Measurements from ENCODE around the gene COL16A1. TPM values are rescaled to one million over a fixed set of nuclear protein-coding genes. Genes with fewer than 3 reads are reported as not detected.

The COL16A1 gene
- total and polyA plus RNA-seq, 2 experiments from 2014 or later: 90.2 to 127 TPM

GRCh38 chr1:31671147-31671546, 32.7 kb downstream of the COL16A1 start:
- DNase-seq (ENCODE audit: low spot score): no peak
- no peaks in the 10 kb centered on the region for H3K9me3 ChIP-seq (ENCODE audit: low read depth)
- H3K4me3 ChIP-seq: no peak overlapping the region
- peak overlapping the region; percentile 64 for H3K27ac ChIP-seq
- no peaks in the 10 kb centered on the region for H3K36me3 ChIP-seq (replicated peaks; ENCODE audit: insufficient read depth, low read depth)
- H3K27me3 ChIP-seq: no peaks in the 10 kb centered on the region
- H3K9me2 ChIP-seq (replicated peaks; ENCODE audit: insufficient read depth): no peaks in the 10 kb centered on the region
- no peak overlapping the region for H2AFZ ChIP-seq
- H3K4me1 ChIP-seq (ENCODE audit: insufficient read depth): peaks cover 28% of the 10 kb centered on the region
- no peaks in the 10 kb centered on the region for H4K20me1 ChIP-seq (ENCODE audit: insufficient read depth, poor library complexity, severe bottlenecking)
- peak overlapping the region; percentile 68 for H3K4me2 ChIP-seq
- H3K79me2 ChIP-seq: no peaks in the 10 kb centered on the region
- 88% methylated on average over 11 of the region's 11 CpGs for WGBS (ENCODE audit: low lambda C conversion rate, missing lambda C conversion rate)
- TF ChIP-seq EZH2phosphoT487 (IDR thresholded peaks at IDR 0.05; ENCODE audit: low read depth, severe bottlenecking, unreplicated experiment): no peak
- TF ChIP-seq EZH2 (IDR thresholded peaks at IDR 0.05; ENCODE audit: borderline replicate concordance): no peak
- TF ChIP-seq CTCF (IDR thresholded peaks at IDR 0.05; ENCODE audit: poor library complexity): no peak

- no peaks in the 10 kb centered on the region for H3K79me2 ChIP-seq
- H2AFZ ChIP-seq: no peak overlapping the region
- no peak overlapping the region for H3K4me3 ChIP-seq
- H3K9me3 ChIP-seq (ENCODE audit: low read depth): no peaks in the 10 kb centered on the region
- 86% methylated on average over 6 of the region's 6 CpGs for WGBS (ENCODE audit: low lambda C conversion rate, missing lambda C conversion rate)
- TF ChIP-seq EZH2phosphoT487 (IDR thresholded peaks at IDR 0.05; ENCODE audit: low read depth, severe bottlenecking, unreplicated experiment): no peak
- TF ChIP-seq EZH2 (IDR thresholded peaks at IDR 0.05; ENCODE audit: borderline replicate concordance): no peak
- TF ChIP-seq CTCF (IDR thresholded peaks at IDR 0.05; ENCODE audit: poor library complexity): no peak
- H4K20me1 ChIP-seq (ENCODE audit: insufficient read depth, poor library complexity, severe bottlenecking): no peaks in the 10 kb centered on the region
- peaks cover 28% of the 10 kb centered on the region for H3K4me1 ChIP-seq (ENCODE audit: insufficient read depth)
- no peaks in the 10 kb centered on the region for H3K27me3 ChIP-seq
- H3K9me2 ChIP-seq (replicated peaks; ENCODE audit: insufficient read depth): no peaks in the 10 kb centered on the region
- H3K36me3 ChIP-seq (replicated peaks; ENCODE audit: insufficient read depth, low read depth): no peaks in the 10 kb centered on the region
- peak overlapping the region; percentile 68 for H3K4me2 ChIP-seq
- DNase-seq (ENCODE audit: low spot score): no peak
- peak overlapping the region; percentile 64 for H3K27ac ChIP-seq
Observed at GRCh38 chr1:31670593-31670964, 33.2 kb downstream of the COL16A1 start.

GRCh38 chr1:31669786-31670592, 33.8 kb downstream of the COL16A1 start:
- H3K36me3 ChIP-seq (replicated peaks; ENCODE audit: insufficient read depth, low read depth): no peaks in the 10 kb centered on the region
- H3K79me2 ChIP-seq: no peaks in the 10 kb centered on the region
- peaks cover 28% of the 10 kb centered on the region for H3K4me1 ChIP-seq (ENCODE audit: insufficient read depth)
- H3K9me3 ChIP-seq (ENCODE audit: low read depth): no peaks in the 10 kb centered on the region
- no peaks in the 10 kb centered on the region for H3K27me3 ChIP-seq
- peak; percentile 67 for DNase-seq (ENCODE audit: low spot score)
- 39% methylated on average over 25 of the region's 30 CpGs for WGBS (ENCODE audit: low lambda C conversion rate, missing lambda C conversion rate)
- peak overlapping the region; percentile 64 for H3K27ac ChIP-seq
- peak overlapping the region; percentile 68 for H3K4me2 ChIP-seq
- no peak overlapping the region for H2AFZ ChIP-seq
- TF ChIP-seq CTCF (IDR thresholded peaks at IDR 0.05; ENCODE audit: poor library complexity): peak; percentile 25
- no peak for TF ChIP-seq EZH2phosphoT487 (IDR thresholded peaks at IDR 0.05; ENCODE audit: low read depth, severe bottlenecking, unreplicated experiment)
- no peak for TF ChIP-seq EZH2 (IDR thresholded peaks at IDR 0.05; ENCODE audit: borderline replicate concordance)
- no peak overlapping the region for H3K4me3 ChIP-seq
- H3K9me2 ChIP-seq (replicated peaks; ENCODE audit: insufficient read depth): no peaks in the 10 kb centered on the region
- H4K20me1 ChIP-seq (ENCODE audit: insufficient read depth, poor library complexity, severe bottlenecking): no peaks in the 10 kb centered on the region

All from hepatocyte (in vitro differentiated cells).